ENCODE measurements around the gene ROR2.

ROR2 gene

GRCh38 chr9:91948597-91949391 is 1.2 kb downstream of the ROR2 start:
- no peak for DNase-seq (ENCODE audit: low spot score)

- no peak for DNase-seq (ENCODE audit: low spot score)
Measured at GRCh38 chr9:91948101-91948596, 1.9 kb downstream of the ROR2 start.

GRCh38 chr9:91946653-91947488 is 3.2 kb downstream of the ROR2 start:
- no peak for DNase-seq (ENCODE audit: low spot score)

GRCh38 chr9:91946196-91946595 is 3.8 kb downstream of the ROR2 start:
- no peak for DNase-seq (ENCODE audit: low spot score)

GRCh38 chr9:91945277-91946085 is 4.5 kb downstream of the ROR2 start:
- DNase-seq (ENCODE audit: low spot score), result no peak

GRCh38 chr9:91944711-91945110 is 5.3 kb downstream of the ROR2 start:
- DNase-seq (ENCODE audit: low spot score), result no peak

- no peak for DNase-seq (ENCODE audit: low spot score)
Measured at GRCh38 chr9:91943478-91944470, 6.3 kb downstream of the ROR2 start.

- DNase-seq (ENCODE audit: low spot score), result no peak
Measured at GRCh38 chr9:91942201-91942600, 7.8 kb downstream of the ROR2 start.

- DNase-seq (ENCODE audit: low spot score), result no peak
Measured at GRCh38 chr9:91939978-91940377, 10.1 kb downstream of the ROR2 start.

GRCh38 chr9:91937727-91938126 is 12.3 kb downstream of the ROR2 start:
- DNase-seq (ENCODE audit: low spot score), result no peak

GRCh38 chr9:91937056-91937455 is 13.0 kb downstream of the ROR2 start:
- no peak for DNase-seq (ENCODE audit: low spot score)

- no peak for DNase-seq (ENCODE audit: low spot score)
Measured at GRCh38 chr9:91935805-91936514, 14.1 kb downstream of the ROR2 start.

- no peak for DNase-seq (ENCODE audit: low spot score)
Measured at GRCh38 chr9:91935066-91935749, 14.8 kb downstream of the ROR2 start.

- DNase-seq (ENCODE audit: low spot score), result no peak
Measured at GRCh38 chr9:91934654-91935053, 15.4 kb downstream of the ROR2 start.

GRCh38 chr9:91933556-91934352 is 16.3 kb downstream of the ROR2 start:
- DNase-seq (ENCODE audit: low spot score), result no peak

- DNase-seq (ENCODE audit: low spot score), result no peak
Measured at GRCh38 chr9:91930475-91930874, 19.6 kb downstream of the ROR2 start.

GRCh38 chr9:91929331-91929730 is 20.7 kb downstream of the ROR2 start:
- no peak for DNase-seq (ENCODE audit: low spot score)

- DNase-seq (ENCODE audit: low spot score), result no peak
Measured at GRCh38 chr9:91927922-91928510, 22.0 kb downstream of the ROR2 start.
